ENCODE measurements around the gene CNNM3. TPM values are rescaled to one million over a fixed set of nuclear protein-coding genes. Genes with fewer than 3 reads are reported as not detected.

The CNNM3 gene
- 10 to 100 TPM; 27.9 to 29.2 TPM for total RNA-seq

GRCh38 chr2:96816127-96816835 is at the start of gene CNNM3:
Gene CNNM3, plus strand, starts transcription at chr2:96816268. Its CDS starts 10 bp downstream, at chr2:96816278.

GRCh38 chr2:96843538-96844268 is 27.6 kb downstream of the CNNM3 start, which contains the start of gene ANKRD23:
Gene ANKRD23, minus strand, starts transcription at chr2:96844021. Its CDS starts 29 bp downstream, at chr2:96843992.

GRCh38 chr2:96857667-96858372 is 41.8 kb downstream of the CNNM3 start, which contains the start of gene ANKRD39:
Gene ANKRD39, minus strand, starts transcription at chr2:96858016. Its CDS starts 29 bp downstream, at chr2:96857987.

GRCh38 chr2:96869822-96870625 is 54.0 kb downstream of the CNNM3 start, which contains the start of gene SEMA4C:
Gene SEMA4C, minus strand, starts transcription at chr2:96870080. Its CDS starts 2,194 bp downstream, at chr2:96867886.

Small RNA genes within 50 kb of the gene (microRNA-seq; reads per million reads assigned to microRNA genes)
- not detected for gene MIR3127 (ENCODE audit: borderline microRNAs expressed, borderline replicate concordance)

Other genes starting within 250 kb of the CNNM3 start
- 10 to 100 TPM; 45.7 to 48.9 TPM for gene KANSL3, start 178.0 kb upstream of the CNNM3 start, total RNA-seq
- gene FER1L5, start 173.5 kb upstream of the CNNM3 start, total RNA-seq: not detected
- 1 to 10 TPM; 7.0 to 7.5 TPM for gene LMAN2L, start 76.2 kb upstream of the CNNM3 start, total RNA-seq
- 1 to 10 TPM; 6.8 to 7.6 TPM for gene CNNM4, start 55.4 kb upstream of the CNNM3 start, total RNA-seq
- 10 to 100 TPM; 15.2 to 16.5 TPM for gene ANKRD23, start 27.8 kb downstream of the CNNM3 start, total RNA-seq
- 10 to 100 TPM; 30.8 to 32.0 TPM for gene ANKRD39, start 41.7 kb downstream of the CNNM3 start, total RNA-seq
- gene SEMA4C, start 53.8 kb downstream of the CNNM3 start, total RNA-seq: 10 to 100 TPM; 36.6 to 37.7 TPM
- gene FAM178B, start 170.3 kb downstream of the CNNM3 start, total RNA-seq: 1 to 10 TPM; 1.3 to 1.6 TPM